NCI-H1436 (cell line): Measurements from ENCODE around the gene ZNF354B.
A peak's percentile ranks its signal among the peaks of the same experiment; 100 is the strongest.
"Not testable (repeated sequence)": the region's sequence is repeated elsewhere in the genome, so short reads cannot be mapped to it uniquely, and the experiment has no call there.

Experiments used
- DNase-seq: peaks from one replicate; lab custom pipeline; 2025; lab: John Stamatoyannopoulos, UW

Gene ZNF354B

DNA sequence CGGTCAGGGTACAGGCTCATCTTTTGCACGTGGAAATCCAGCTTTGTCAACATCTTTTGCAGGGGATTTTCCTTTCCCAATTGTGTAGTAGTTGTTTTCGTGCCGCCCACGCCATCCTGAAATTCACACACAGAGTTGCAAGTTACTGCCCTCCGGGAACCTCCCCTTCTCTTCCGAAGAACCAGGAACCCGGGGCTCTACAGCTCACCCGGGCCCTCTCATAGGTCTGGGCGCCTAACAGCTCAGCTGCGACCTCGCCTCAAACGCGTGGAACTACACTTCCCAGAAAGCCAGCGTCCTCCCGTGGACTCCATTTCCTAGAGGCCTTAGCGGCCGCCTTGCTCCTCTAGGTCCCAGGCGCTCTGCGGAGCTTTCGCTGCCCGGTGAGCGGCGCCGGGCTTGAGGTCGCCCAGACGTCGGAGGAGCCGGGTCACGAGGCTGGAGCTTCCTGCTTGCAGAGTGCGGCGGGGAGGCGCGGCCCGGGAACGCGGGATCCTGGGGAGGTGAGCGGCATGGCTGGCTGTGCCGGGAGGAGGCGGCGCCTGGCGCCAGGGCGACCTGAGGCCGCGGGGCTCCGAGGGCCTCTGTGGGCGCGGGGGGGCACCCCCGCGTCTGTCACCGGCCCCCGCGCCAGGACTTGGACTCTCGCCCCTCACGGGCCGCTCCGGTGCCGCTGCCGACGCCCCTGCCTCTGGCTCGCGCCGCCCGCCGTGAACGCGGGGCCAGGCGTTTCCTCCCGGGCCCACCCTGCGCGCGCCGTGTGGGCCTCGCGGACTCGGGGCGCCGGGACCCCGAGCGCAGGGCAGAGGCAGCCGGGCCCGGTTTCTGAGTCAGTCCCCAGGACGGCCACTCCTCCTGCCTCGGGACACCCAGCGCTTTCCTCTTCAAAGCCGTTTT lies at the start of gene ZNF354B:
Gene ZNF354B, plus strand, starts transcription at position 329 of the 897 bp plus-strand sequence. CDS start 1,095 bp downstream, outside the sequence.
- DNase-seq: peak; percentile 27

GRCh38 chr5:178817506-178817905 lies 42.2 kb upstream of the ZNF354B start:
- DNase-seq: no peak

DNA sequence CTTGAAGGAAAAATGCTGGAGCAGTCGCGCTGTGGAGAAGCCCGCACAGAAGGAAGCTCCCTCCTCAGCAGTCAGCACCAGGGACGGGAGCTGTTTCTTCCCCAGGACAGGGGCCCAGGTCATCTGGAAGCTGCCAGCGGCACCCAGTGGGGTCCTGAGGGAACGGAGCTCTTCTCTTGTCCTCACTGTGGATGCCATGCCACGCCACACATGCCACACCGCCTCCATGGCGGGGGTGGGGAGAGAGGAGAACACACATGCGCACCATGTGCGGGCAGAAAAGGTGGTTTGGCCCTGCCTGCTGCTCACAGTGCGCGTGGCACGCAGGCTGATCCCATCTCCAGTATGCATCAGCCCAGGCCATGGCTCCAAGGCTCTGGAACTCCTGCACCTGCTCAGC lies 41.7 kb upstream of the ZNF354B start:
- no peak for DNase-seq

DNA sequence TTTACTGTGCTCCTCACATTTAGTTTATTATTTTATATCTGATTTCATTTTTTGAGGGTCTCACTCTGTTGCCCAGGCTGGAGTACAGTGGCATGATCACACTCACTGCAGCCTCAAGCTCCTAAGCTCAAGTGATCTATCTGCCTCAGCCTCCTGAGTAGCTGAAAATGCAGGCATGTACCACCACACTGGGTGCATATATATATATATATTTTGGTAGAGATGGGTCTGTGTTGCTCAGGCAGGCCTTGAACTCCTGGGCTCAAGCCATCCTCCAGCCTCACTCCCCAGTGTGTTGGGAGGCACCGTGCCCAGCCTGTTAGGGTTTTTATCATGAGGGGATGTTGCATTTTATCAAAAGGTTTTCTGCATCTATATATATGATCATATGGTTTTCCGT lies 39.8 kb upstream of the ZNF354B start:
- DNase-seq: no peak

DNA sequence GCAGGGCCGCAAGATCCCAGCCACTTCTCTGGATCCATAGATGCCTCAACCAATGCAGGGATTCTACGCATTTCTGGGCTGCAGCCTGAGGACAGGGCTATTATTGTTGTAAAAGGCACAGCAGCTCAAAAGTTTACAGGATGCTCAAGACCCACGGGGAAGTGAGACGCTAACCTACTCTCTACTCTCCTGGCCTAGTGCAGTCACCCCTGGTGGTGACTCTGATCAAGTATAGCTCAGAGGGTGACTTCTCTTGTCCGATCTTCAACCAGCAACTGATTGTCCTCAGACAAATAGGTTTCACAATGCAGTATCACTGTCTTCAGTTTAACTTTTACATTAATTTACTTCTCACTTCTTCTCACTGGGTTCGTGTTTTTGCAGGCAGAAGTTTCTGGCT lies 34.3 kb upstream of the ZNF354B start:
- no peak for DNase-seq

GRCh38 chr5:178826216-178826615 lies 33.5 kb upstream of the ZNF354B start:
- no peak for DNase-seq

- no peak for DNase-seq
Observed at GRCh38 chr5:178827636-178828035, 32.1 kb upstream of the ZNF354B start.

GRCh38 chr5:178831049-178831448 lies 28.7 kb upstream of the ZNF354B start:
- no peak for DNase-seq

DNA sequence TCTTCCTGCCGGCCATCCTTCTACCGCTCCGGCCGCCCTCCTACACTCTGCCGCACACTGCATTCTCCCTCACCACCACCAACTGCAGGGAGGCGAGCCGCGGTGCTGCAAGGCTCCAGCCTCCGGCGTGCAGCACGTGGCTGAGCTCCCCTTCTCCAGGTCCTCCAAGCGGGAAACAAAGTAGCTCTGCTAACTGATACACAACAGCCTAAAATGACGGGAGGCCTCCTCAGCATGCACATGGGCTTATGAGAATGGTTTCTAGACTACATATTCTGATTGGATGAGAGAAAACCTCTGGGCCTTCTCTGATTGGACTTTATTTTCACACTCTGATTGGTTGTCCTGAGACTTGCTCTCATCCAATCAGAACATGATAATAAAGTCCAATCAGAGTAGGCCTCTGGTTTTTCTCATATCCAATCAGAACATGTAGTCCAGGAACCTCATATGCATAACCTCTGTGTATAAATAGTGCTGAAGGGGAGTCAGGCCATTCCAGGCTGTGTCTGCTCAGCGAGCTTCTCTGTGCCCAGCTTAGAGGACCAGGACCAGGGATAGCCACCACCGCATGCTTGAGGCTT lies 27.0 kb upstream of the ZNF354B start:
- DNase-seq: no peak

DNA sequence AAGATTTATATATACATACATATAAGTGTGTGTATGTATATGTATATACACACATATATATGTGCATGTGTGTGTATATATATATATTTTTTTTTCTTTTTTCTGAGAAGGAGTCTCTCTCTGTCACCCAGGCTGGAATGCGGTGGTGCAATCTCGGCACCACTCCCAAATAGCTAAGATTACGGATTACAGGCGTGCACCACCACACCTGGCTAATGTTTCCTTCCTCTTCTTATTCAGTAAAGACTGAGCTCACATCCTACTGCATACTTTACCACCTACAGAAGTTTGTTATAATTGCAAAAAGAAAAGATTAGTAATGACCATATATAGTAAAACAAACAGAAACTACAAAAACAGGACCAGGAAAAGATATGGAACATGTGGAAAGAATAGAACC lies 23.1 kb upstream of the ZNF354B start:
- DNase-seq: no peak

DNA sequence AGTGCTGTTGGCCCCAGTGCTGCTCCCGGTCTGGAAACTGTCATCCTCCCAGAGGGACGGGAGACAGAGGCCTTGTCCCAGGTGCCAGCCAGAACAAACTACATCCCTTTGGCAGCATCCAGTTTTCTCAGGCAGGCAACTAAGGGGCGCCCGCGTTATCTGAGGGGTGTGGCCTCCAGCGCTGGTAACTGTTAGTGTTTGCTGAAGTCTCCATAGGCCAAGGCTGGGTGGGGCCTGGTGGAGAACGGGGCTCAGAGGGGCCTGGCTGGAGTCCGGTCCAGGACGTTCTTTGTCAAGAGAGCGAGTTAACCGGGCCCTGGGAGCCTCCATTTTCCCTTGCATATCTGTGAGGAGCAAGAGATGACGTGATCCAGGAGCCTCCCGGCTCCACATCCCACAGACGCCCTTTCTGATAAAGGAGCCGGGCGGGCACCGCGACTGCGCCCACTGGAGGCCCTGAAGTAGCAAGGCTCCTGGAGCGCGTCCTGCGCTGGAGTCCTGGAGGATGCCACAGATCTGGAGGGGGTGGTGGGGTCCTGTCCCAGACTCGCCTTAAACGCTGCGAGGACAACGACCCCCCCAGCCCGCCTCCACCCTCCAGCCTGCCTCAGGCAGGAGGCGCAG lies 20.9 kb upstream of the ZNF354B start:
- DNase-seq: not testable (repeated sequence)

GRCh38 chr5:178839319-178839704 lies 20.4 kb upstream of the ZNF354B start:
- peak; percentile 5 for DNase-seq

DNA sequence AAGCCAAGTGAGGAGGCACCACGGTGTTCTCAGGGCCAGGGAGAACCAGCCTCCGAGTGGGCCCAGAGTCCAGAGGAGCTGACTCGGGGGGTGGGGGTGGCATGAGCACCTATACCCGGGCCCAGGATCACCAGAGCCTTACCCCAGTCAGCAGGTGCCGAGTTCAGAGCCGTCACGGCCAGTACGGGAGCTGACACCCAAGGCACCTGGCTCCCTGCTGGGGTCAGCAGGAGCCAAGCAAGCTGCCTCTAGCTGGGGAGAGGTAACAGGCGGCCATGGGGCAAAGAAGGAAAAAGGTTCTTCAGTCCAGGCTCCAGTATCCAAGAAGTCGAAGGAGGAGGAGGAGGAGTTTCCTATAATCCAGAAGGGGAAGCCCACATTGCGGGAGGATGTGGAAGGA lies 19.4 kb upstream of the ZNF354B start:
- not testable (repeated sequence) for DNase-seq

- no peak for DNase-seq
Observed at GRCh38 chr5:178849316-178849715, 10.4 kb upstream of the ZNF354B start.

DNA sequence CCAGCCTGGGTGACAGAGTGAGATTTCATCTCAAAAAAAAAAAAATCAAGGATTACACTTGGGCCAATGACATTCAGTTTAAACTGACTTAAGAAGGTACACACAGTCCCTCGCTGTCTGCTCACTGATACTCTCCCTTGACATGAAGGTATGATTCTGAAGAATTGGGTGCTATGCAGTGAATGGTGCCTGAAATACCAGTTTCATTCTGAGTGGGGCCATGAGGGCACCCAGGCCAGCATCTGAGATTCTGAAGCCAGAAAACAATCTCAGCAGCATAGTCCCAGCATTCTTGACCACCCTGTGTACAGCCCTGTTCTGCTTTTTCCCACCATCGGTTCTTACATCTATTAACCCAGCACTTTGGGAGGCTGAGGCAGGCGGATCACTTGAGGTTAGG lies 7.8 kb upstream of the ZNF354B start:
- DNase-seq: no peak

GRCh38 chr5:178854284-178854683 lies 5.5 kb upstream of the ZNF354B start:
- no peak for DNase-seq

DNA sequence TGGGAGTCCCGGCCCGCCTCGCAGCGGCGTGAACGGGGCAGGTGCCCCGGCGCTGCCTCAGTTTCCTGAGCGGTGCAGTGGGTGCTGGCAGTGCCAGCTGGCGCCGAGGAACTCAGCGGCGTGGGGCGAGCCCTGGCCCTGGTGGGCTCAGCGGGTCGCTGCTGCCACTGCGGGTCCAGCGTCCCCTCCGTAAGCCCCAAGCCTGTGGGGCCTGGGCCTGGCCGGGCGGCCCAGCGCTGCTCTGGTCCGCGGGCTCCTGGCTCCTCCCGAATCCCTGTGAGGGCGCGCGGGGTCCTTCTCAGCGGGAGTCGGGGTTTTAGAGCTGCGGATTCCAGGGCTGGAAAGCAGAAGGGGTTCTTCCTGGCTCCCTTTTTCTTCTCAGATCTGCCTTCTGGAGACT lies 862 bp downstream of the ZNF354B start:
- DNase-seq: not testable (repeated sequence)

DNA sequence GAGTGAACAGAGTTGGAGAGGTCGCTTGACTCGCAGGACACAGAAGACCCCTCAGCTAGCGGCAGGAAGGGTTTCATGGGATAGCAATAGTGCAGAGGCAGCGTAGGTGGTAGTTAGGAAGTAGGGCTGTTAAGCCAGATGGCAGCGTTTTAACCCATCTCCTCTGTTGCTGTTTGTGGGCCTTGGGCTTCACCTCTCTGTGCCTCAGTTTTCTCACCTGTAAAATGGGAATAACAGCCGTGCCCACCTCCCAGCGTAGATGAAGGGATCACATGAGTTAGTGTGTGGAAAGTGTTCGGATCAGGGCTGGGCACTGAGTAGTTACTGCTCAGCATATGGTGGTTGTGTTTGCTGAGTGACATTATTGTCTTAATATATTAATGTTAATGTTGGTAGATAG lies 1.9 kb downstream of the ZNF354B start:
- no peak for DNase-seq

GRCh38 chr5:178866946-178867345 lies 7.2 kb downstream of the ZNF354B start:
- no peak for DNase-seq

DNA sequence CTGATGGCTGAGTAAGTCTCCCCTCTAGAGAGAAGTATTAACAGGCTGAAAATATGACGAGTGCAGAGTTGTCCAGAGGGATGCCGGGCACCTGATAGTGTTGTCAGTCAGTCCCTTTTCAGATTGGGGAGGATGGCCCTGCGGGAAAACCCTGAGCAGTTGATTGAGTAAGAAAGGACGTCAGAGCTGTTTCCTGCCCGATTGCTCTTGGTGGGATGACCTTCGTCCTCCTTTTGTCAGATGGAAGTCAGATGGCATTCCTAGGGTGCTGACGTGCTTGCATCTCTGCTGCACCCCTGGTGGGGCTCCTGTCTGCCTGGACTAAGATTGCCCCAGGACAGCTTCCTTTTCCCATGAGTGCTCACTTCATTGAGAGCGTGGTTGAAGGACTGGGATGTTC lies 9.8 kb downstream of the ZNF354B start:
- DNase-seq: no peak

DNA sequence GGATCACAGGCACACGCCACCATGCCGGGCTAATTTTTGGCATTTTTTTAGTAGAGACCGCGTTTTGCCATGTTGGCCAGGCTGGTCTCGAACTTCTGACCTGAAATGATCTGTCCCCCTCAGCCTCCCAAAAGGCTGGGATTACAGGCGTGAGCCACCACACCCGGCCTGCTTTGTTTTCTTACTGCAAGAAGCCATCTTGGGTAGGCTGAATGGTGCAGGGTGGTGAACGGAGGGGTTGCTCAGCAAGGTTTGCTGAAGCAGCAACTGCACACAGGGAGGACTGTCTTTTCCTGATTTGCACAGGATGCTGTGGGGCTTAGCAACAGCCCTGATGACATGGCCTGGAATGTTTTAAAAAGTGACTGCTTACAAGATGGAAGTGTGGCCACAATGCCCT lies 10.7 kb downstream of the ZNF354B start:
- DNase-seq: no peak

- no peak for DNase-seq
Observed at GRCh38 chr5:178872302-178872701, 12.5 kb downstream of the ZNF354B start.

DNA sequence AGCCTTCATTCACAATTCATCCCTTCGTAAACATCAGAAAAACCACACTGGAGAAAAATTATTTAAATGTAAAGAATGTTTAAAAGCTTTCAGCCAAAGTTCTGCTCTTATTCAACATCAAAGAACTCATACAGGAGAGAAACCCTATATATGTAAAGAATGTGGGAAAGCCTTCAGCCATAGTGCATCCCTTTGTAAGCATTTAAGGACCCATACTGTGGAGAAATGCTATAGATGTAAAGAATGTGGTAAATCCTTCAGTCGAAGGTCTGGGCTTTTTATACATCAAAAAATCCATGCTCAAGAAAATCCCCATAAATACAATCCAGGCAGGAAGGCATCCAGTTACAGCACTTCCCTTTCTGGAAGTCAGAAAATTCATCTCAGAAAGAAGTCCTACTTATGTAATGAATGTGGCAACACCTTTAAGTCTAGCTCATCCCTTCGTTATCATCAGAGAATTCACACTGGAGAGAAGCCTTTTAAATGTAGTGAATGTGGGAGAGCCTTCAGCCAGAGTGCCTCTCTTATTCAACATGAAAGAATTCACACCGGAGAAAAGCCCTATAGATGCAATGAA lies 23.5 kb downstream of the ZNF354B start:
- DNase-seq: not testable (repeated sequence)
